ENCODE results near the gene BIRC3. TPM values are rescaled to one million over a fixed set of nuclear protein-coding genes. Genes with fewer than 3 reads are reported as not detected.

BIRC3 gene
- total RNA-seq, 2 experiments from 2014 or later, result 27.2 to 66.9 TPM

DNA sequence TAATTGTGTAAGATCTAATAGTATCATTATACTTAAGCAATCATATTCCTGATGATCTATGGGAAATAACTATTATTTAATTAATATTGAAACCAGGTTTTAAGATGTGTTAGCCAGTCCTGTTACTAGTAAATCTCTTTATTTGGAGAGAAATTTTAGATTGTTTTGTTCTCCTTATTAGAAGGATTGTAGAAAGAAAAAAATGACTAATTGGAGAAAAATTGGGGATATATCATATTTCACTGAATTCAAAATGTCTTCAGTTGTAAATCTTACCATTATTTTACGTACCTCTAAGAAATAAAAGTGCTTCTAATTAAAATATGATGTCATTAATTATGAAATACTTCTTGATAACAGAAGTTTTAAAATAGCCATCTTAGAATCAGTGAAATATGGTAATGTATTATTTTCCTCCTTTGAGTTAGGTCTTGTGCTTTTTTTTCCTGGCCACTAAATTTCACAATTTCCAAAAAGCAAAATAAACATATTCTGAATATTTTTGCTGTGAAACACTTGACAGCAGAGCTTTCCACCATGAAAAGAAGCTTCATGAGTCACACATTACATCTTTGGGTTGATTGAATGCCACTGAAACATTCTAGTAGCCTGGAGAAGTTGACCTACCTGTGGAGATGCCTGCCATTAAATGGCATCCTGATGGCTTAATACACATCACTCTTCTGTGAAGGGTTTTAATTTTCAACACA is 6.4 kb downstream of the BIRC3 start:
- Histone ChIP-seq H3K27ac (ENCODE audit: low read depth, low read length, poor library complexity, severe bottlenecking) (no peak overlapping the region), H3K4me2 (ENCODE audit: low read length) (0 out of 2 replicates have a peak overlapping the region, but pooled peaks have one; percentile 9), H3K9me3 (ENCODE audit: low read length) (no peaks in the 10 kb centered on the region), H3K4me3 (ENCODE audit: low read depth, low read length, poor library complexity, severe bottlenecking) (no peak overlapping the region), H4K20me1 (ENCODE audit: insufficient read depth, low read length) (0 out of 2 replicates have a peak, but pooled peaks cover 4% of the 10 kb centered on the region), H3K9me2 (ENCODE audit: insufficient read depth, low read length) (no peaks in the 10 kb centered on the region), H3K79me2 (ENCODE audit: insufficient read depth, low read depth, low read length) (peaks cover 91% of the 10 kb centered on the region), H2AFZ (ENCODE audit: low read length) (no peak overlapping the region), H3K36me3 (ENCODE audit: insufficient read depth, low read length) (peaks cover 85% of the 10 kb centered on the region), H3K4me1 (ENCODE audit: insufficient read depth, low read length, poor library complexity, severe bottlenecking) (peaks cover 53% of the 10 kb centered on the region)
- DNase-seq (ENCODE audit: low spot score), result no peak
- TF ChIP-seq, protein P1, sequence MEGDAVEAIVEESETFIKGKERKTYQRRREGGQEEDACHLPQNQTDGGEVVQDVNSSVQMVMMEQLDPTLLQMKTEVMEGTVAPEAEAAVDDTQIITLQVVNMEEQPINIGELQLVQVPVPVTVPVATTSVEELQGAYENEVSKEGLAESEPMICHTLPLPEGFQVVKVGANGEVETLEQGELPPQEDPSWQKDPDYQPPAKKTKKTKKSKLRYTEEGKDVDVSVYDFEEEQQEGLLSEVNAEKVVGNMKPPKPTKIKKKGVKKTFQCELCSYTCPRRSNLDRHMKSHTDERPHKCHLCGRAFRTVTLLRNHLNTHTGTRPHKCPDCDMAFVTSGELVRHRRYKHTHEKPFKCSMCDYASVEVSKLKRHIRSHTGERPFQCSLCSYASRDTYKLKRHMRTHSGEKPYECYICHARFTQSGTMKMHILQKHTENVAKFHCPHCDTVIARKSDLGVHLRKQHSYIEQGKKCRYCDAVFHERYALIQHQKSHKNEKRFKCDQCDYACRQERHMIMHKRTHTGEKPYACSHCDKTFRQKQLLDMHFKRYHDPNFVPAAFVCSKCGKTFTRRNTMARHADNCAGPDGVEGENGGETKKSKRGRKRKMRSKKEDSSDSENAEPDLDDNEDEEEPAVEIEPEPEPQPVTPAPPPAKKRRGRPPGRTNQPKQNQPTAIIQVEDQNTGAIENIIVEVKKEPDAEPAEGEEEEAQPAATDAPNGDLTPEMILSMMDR (conservative IDR thresholded peaks at IDR 0.05; ENCODE audit: low read length), result no peak
- no peak for TF ChIP-seq EZH2phosphoT487 (IDR thresholded peaks at IDR 0.05; ENCODE audit: borderline replicate concordance, low read depth, low read length)
- intact Hi-C loops (cut with micrococcal nuclease; ENCODE audit: unreplicated experiment), result no loop called here
- no TSS peak for BruUV-seq (replicated peaks)
- CTCF ChIA-PET (ENCODE audit: unreplicated experiment), result no interaction called here
- POLR2A ChIA-PET, result interaction anchor here (1.0 to 2.1 kb wide), 3 partner anchors 11 to 30 kb away, joined by 3 to 6 read pairs (median 3); no protein-coding TSS in a partner anchor

DNA sequence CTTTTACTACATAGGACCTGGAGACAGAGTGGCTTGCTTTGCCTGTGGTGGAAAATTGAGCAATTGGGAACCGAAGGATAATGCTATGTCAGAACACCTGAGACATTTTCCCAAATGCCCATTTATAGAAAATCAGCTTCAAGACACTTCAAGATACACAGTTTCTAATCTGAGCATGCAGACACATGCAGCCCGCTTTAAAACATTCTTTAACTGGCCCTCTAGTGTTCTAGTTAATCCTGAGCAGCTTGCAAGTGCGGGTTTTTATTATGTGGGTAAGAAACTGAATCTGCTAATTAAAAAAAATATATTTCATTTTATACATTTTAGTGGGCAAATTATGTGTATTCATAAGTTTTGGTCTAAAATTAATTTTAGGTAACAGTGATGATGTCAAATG is 7.8 kb downstream of the BIRC3 start:
- Histone ChIP-seq H3K4me2 (ENCODE audit: low read length) (no peak overlapping the region; the same call in 1 of the 2 replicates), H4K20me1 (ENCODE audit: insufficient read depth, low read length) (0 out of 2 replicates have a peak, but pooled peaks cover 4% of the 10 kb centered on the region), H3K79me2 (ENCODE audit: insufficient read depth, low read depth, low read length) (peaks cover 77% of the 10 kb centered on the region), H2AFZ (ENCODE audit: low read length) (no peak overlapping the region), H3K4me1 (ENCODE audit: insufficient read depth, low read length, poor library complexity, severe bottlenecking) (peaks cover 51% of the 10 kb centered on the region), H3K36me3 (ENCODE audit: insufficient read depth, low read length) (peaks cover 93% of the 10 kb centered on the region), H3K4me3 (ENCODE audit: low read depth, low read length, poor library complexity, severe bottlenecking) (no peak overlapping the region), H3K9me2 (ENCODE audit: insufficient read depth, low read length) (no peaks in the 10 kb centered on the region), H3K9me3 (ENCODE audit: low read length) (no peaks in the 10 kb centered on the region), H3K27ac (ENCODE audit: low read depth, low read length, poor library complexity, severe bottlenecking) (no peak overlapping the region)
- no peak for TF ChIP-seq EZH2phosphoT487 (IDR thresholded peaks at IDR 0.05; ENCODE audit: borderline replicate concordance, low read depth, low read length)
- TF ChIP-seq, protein P1 (conservative IDR thresholded peaks at IDR 0.05; ENCODE audit: low read length), result peak; percentile 67
- BruUV-seq (replicated peaks), result no TSS peak
- ChIA-PET CTCF (ENCODE audit: unreplicated experiment) (no interaction called here), POLR2A (interaction anchor here (2.1 kb wide), 1 partner anchor 31 kb away, joined by 6 read pairs; no protein-coding TSS in a partner anchor)
- peak; percentile 45 for DNase-seq (ENCODE audit: low spot score)
- intact Hi-C loops (cut with micrococcal nuclease; ENCODE audit: unreplicated experiment), result no loop called here

DNA sequence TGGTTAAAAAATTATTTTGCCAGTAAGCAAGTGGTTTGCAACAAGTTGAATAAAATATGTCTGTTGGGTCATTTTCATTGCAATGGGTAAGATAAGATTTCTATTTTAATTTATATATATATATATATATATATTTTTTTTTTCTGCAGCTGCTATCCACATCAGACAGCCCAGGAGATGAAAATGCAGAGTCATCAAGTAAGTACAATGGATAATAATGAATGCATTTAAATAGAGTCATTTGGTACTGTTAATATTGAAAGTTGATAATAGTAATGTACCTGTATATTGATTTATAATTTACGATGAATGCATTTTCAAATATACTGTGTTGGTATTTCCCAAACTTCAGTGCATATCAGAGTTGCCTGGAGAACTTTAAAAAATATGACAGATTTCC is 11.5 kb downstream of the BIRC3 start:
- Histone ChIP-seq H2AFZ (ENCODE audit: low read length) (no peak overlapping the region), H3K79me2 (ENCODE audit: insufficient read depth, low read depth, low read length) (peaks cover 41% of the 10 kb centered on the region), H3K27ac (ENCODE audit: low read depth, low read length, poor library complexity, severe bottlenecking) (no peak overlapping the region), H3K4me1 (ENCODE audit: insufficient read depth, low read length, poor library complexity, severe bottlenecking) (peaks cover 15% of the 10 kb centered on the region), H3K36me3 (ENCODE audit: insufficient read depth, low read length) (peaks cover 97% of the 10 kb centered on the region), H3K9me2 (ENCODE audit: insufficient read depth, low read length) (no peaks in the 10 kb centered on the region), H3K4me2 (ENCODE audit: low read length) (no peak overlapping the region), H3K9me3 (ENCODE audit: low read length) (no peaks in the 10 kb centered on the region), H4K20me1 (ENCODE audit: insufficient read depth, low read length) (no peaks in the 10 kb centered on the region), H3K4me3 (ENCODE audit: low read depth, low read length, poor library complexity, severe bottlenecking) (no peak overlapping the region)
- CTCF ChIA-PET (ENCODE audit: unreplicated experiment), result no interaction called here
- intact Hi-C loops (cut with micrococcal nuclease; ENCODE audit: unreplicated experiment), result no loop called here
- TF ChIP-seq EZH2phosphoT487 (IDR thresholded peaks at IDR 0.05; ENCODE audit: borderline replicate concordance, low read depth, low read length), result no peak
- TF ChIP-seq, protein P1 (conservative IDR thresholded peaks at IDR 0.05; ENCODE audit: low read length), result no peak
- no peak for DNase-seq (ENCODE audit: low spot score)
- no TSS peak for BruUV-seq (replicated peaks)
- POLR2A ChIA-PET, result interaction anchor here (1.5 kb wide), 1 partner anchor 285 kb away, joined by 4 read pairs; no protein-coding TSS in a partner anchor
